Ascending aorta (tissue), 2 donors: Measurements from ENCODE around the gene ARSI. TPM values are rescaled to one million over a fixed set of nuclear protein-coding genes. Genes with fewer than 3 reads are reported as not detected.

ENCODE experiments used
- DNase-seq, 2 donors: peaks; one replicate each; pipeline ENCODE4 v3.0.0-alpha.2; 2019; ENCODE audit warnings: low spot score in 2 of 2
- H3K27ac ChIP-seq, 2 donors: fragments of 200-600 bp; sonication (generic); one replicate each; pipeline ENCODE4 v1.5.1; 2016 to 2017; ENCODE audit warnings: mild to moderate bottlenecking in 1 of 2
- H3K27me3 ChIP-seq: fragments of 200-600 bp; sonication (generic); one replicate; pipeline ENCODE4 v1.5.1; 2017
- H3K36me3 ChIP-seq, 2 donors: fragments of 200-600 bp; sonication (generic); one replicate each; pipeline ENCODE4 v1.5.1; 2016
- H3K4me1 ChIP-seq, 2 donors: fragments of 200-600 bp; sonication (generic); one replicate each; pipeline ENCODE4 v1.5.1; 2016 to 2017; ENCODE audit warnings: mild to moderate bottlenecking in 1 of 2
- H3K4me3 ChIP-seq, 2 donors: fragments of 200-600 bp; sonication (generic); one replicate each; pipeline ENCODE4 v1.5.1; 2016 to 2017; ENCODE audit warnings: mild to moderate bottlenecking in 1 of 2
- H3K9me3 ChIP-seq, 2 donors: fragments of 200-600 bp; sonication (generic); one replicate each; pipeline ENCODE4 v1.5.1; 2016
- intact Hi-C: fragments of 100-400 bp; cut with DNase I; formaldehyde crosslinking; loops from one replicate; pipeline ENCODE4 v1.15.1; 2023
- total RNA-seq: library from RNA; depleted of rRNA; stranded (reverse); fragments of >200 nt; gene quantifications from one replicate; pipeline ENCODE4 v1.1.0, GENCODE V29; 2016
- TF ChIP-seq, protein P1 (sequence below), 3 experiments: fragments of 200-600 bp in 2 of 3; fragments of 450-650 bp in 1 of 3; sonication (generic) in 2 of 3; IDR thresholded peaks; one replicate each; pipeline ENCODE4 v1.5.1; 2016 to 2019; ENCODE audit warnings: antibody characterized with exemption in 3 of 3, mild to moderate bottlenecking in 1 of 3, moderate library complexity in 1 of 3

ARSI gene
- total RNA-seq, 1 donor from 2014 or later = not detected

DNA sequence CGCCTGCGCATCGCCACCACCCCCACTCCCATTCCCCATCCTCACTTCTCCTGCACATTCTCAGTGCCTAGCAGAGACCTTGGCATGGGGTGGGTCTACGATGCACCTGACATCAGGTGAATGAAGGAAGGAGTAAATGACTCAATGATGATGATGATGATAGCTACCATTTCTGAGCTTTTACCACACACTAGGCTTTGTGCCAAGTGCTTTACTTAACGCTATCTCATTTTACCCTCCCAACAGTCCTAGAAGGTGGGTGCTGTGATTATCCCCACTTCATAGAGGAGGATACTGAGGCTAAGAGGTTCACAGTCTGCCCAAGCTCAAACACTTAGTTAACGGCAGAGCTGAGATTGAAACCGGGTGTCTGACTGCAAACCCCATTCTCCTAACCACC, 40.2 kb downstream of the ARSI start:
- no peak for DNase-seq
- intact Hi-C loops = no loop called here
- H3K36me3 ChIP-seq = no peaks in the 10 kb centered on the region
- TF ChIP-seq, protein P1, sequence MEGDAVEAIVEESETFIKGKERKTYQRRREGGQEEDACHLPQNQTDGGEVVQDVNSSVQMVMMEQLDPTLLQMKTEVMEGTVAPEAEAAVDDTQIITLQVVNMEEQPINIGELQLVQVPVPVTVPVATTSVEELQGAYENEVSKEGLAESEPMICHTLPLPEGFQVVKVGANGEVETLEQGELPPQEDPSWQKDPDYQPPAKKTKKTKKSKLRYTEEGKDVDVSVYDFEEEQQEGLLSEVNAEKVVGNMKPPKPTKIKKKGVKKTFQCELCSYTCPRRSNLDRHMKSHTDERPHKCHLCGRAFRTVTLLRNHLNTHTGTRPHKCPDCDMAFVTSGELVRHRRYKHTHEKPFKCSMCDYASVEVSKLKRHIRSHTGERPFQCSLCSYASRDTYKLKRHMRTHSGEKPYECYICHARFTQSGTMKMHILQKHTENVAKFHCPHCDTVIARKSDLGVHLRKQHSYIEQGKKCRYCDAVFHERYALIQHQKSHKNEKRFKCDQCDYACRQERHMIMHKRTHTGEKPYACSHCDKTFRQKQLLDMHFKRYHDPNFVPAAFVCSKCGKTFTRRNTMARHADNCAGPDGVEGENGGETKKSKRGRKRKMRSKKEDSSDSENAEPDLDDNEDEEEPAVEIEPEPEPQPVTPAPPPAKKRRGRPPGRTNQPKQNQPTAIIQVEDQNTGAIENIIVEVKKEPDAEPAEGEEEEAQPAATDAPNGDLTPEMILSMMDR (IDR thresholded peaks at IDR 0.05) = no peak
- H3K27ac ChIP-seq = no peak overlapping the region
- no peaks in the 10 kb centered on the region for H3K9me3 ChIP-seq
- H3K4me3 ChIP-seq = no peak overlapping the region
- no peaks in the 10 kb centered on the region for H3K4me1 ChIP-seq
- H3K27me3 ChIP-seq = no peaks in the 10 kb centered on the region

DNA sequence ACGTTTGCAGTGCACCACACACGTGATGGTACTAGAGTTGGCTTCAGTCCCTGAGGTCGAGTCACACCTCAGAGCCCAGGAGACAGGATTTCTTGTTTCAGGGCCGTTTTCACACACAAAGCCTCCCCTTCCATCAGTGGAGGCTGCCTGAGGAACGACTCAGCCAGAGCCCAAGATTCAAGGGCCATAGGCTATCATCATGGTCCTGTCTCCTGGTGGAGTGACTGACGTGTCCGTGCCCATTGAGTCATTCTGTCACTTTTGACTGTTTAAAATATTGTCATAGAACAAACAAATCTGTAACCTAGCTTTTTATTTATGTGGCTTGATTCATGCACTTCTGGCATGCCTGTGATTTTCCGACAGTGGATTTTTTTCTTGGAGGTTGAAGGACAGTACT, 41.5 kb downstream of the ARSI start:
- TF ChIP-seq, protein P1 (IDR thresholded peaks at IDR 0.05) = no peak
- H3K27ac ChIP-seq = no peak overlapping the region
- intact Hi-C loops = no loop called here
- no peak for DNase-seq
- no peak overlapping the region for H3K4me3 ChIP-seq
- no peaks in the 10 kb centered on the region for H3K9me3 ChIP-seq
- H3K36me3 ChIP-seq = no peaks in the 10 kb centered on the region
- H3K4me1 ChIP-seq = no peaks in the 10 kb centered on the region
- no peaks in the 10 kb centered on the region for H3K27me3 ChIP-seq

- intact Hi-C loops = no loop called here
- Histone ChIP-seq H3K27ac (no peak overlapping the region), H3K4me1 (no peaks in the 10 kb centered on the region), H3K27me3 (no peaks in the 10 kb centered on the region), H3K9me3 (no peaks in the 10 kb centered on the region), H3K36me3 (no peaks in the 10 kb centered on the region), H3K4me3 (no peak overlapping the region)
- no peak for DNase-seq
- TF ChIP-seq, protein P1 (IDR thresholded peaks at IDR 0.05) = no peak
Observed at GRCh38 chr5:150258130-150258529, 44.6 kb downstream of the ARSI start.

DNA sequence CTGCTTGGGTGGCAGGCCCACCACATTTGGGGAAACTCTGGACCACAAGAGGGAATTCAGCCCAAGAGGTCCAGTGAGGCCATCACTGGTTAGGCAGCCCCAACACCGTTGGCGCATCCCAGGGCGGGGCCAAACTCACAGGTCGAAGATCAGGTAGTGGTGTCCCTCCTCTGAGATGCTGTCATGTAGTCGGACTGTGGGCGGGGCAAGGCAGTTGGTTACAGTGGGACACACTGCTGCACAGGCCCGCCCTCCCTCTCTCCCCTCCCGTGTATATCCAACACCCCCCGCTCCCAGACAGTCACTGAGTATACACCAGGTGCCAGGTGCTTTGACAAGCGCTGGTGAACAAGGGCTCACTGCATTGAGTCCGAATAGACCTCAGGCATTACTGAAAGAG, 45.3 kb downstream of the ARSI start:
- TF ChIP-seq, protein P1 (IDR thresholded peaks at IDR 0.05) = no peak
- intact Hi-C loops = no loop called here

DNA sequence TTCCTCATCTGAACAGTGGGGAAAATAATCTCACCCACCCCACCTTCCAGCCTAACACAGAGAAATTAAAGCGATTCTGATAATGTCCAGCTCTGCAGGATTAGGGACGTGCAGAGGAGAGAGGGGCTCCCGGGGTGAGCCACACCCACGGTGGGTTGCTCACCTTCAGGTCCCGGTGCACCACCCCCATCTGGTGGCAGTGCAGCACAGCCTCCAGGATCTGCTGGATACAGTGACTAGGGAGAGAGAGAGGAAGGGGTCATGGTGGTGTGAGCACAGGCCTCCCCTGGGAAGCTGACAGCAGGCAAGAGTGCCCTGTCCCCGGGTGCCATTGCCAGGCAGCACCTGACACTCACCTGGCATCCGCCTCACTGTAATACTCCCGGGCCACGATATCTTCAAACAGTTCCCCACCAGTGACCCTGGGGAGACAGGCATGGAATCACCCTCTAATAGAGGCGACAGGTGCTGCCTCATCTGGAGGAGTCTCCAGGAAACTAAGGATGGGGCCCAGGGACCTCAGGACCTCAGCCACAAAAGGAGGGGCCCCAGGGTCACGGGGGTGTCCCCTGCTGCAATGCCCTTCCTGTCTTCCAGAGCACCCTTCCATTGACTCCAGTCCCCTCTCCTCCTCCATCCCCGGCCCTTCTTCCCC, 46.2 kb downstream of the ARSI start:
- intact Hi-C loops = no loop called here

More for the DNA sequence above, 45.3 kb downstream of the ARSI start:
- H3K27me3 ChIP-seq = no peaks in the 10 kb centered on the region
- H3K9me3 ChIP-seq = no peaks in the 10 kb centered on the region
- DNase-seq = no peak
- no peaks in the 10 kb centered on the region for H3K4me1 ChIP-seq
- no peaks in the 10 kb centered on the region for H3K36me3 ChIP-seq
- H3K27ac ChIP-seq = no peak overlapping the region
- no peak overlapping the region for H3K4me3 ChIP-seq

More for the DNA sequence above, 46.2 kb downstream of the ARSI start:
- H3K4me3 ChIP-seq = no peak overlapping the region
- H3K9me3 ChIP-seq = no peaks in the 10 kb centered on the region
- no peak overlapping the region for H3K27ac ChIP-seq
- no peaks in the 10 kb centered on the region for H3K36me3 ChIP-seq
- no peak for DNase-seq
- TF ChIP-seq, protein P1 (IDR thresholded peaks at IDR 0.05) = no peak
- no peaks in the 10 kb centered on the region for H3K4me1 ChIP-seq
- no peaks in the 10 kb centered on the region for H3K27me3 ChIP-seq
